Mesothelial cell of epicardium (in vitro differentiated cells): ENCODE data around the gene HSD17B12. TPM values are rescaled to one million over a fixed set of nuclear protein-coding genes. Genes with fewer than 3 reads are reported as not detected.
A peak's percentile ranks its signal among the peaks of the same experiment; 100 is the strongest.

Experiments used
- DNase-seq, 2 experiments: peaks; one replicate each; pipeline ENCODE4 v3.0.0; 2021; ENCODE audit warnings: low spot score in 2 of 2; ENCODE audit not compliant: unreplicated experiment in 2 of 2
- H3K27ac Mint-ChIP-seq: 2 replicates; pipeline ENCODE4 v1.8.0; 2021; ENCODE audit warnings: mixed read lengths
- H3K27me3 Mint-ChIP-seq: 2 replicates; pipeline ENCODE4 v1.8.0; 2021; ENCODE audit warnings: low read depth, mixed read lengths
- H3K36me3 Mint-ChIP-seq: 2 replicates; pipeline ENCODE4 v1.8.0; 2021; ENCODE audit warnings: mixed read lengths
- H3K4me1 Mint-ChIP-seq: 2 replicates; pipeline ENCODE4 v1.8.0; 2021; ENCODE audit warnings: mixed read lengths
- H3K4me3 Mint-ChIP-seq: 2 replicates; pipeline ENCODE4 v1.8.0; 2021; ENCODE audit warnings: mild to moderate bottlenecking, moderate library complexity, mixed read lengths
- H3K9me3 Mint-ChIP-seq: 2 replicates; pipeline ENCODE4 v1.8.0; 2021; ENCODE audit warnings: mixed read lengths
- CTCF ChIP-seq: fragments of 200-600 bp; sonication (generic); IDR thresholded peaks from one replicate; pipeline ENCODE4 v1.5.0; 2021; ENCODE audit warnings: antibody characterized with exemption; ENCODE audit not compliant: unreplicated experiment
- total RNA-seq: library from RNA; stranded (reverse); gene quantifications from 3 replicates; pipeline ENCODE4 v1.2.1, GENCODE V29; 2021

HSD17B12 gene
- total RNA-seq, 1 donor from 2014 or later: 99.9 TPM

- TF ChIP-seq CTCF: no peak
- Mint-ChIP-seq H3K4me3 (no peak overlapping the region), H3K27me3 (no peaks in the 10 kb centered on the region), H3K36me3 (peaks cover 10% of the 10 kb centered on the region), H3K4me1 (peaks cover 9% of the 10 kb centered on the region), H3K9me3 (no peaks in the 10 kb centered on the region), H3K27ac (no peak overlapping the region)
- no peak for DNase-seq
These were observed 152.0 kb downstream of the HSD17B12 start for GRCh38 chr11:43832536-43832935.

- DNase-seq: no peak
These were observed 153.1 kb downstream of the HSD17B12 start for GRCh38 chr11:43833657-43834073.

GRCh38 chr11:43834286-43834685 lies 153.7 kb downstream of the HSD17B12 start:
- no peak for DNase-seq
- peak overlapping the region; percentile 22 for H3K27ac Mint-ChIP-seq
- peaks cover 15% of the 10 kb centered on the region for H3K36me3 Mint-ChIP-seq
- no peaks in the 10 kb centered on the region for H3K9me3 Mint-ChIP-seq
- no peak for TF ChIP-seq CTCF
- peaks cover 9% of the 10 kb centered on the region for H3K4me1 Mint-ChIP-seq
- no peak overlapping the region for H3K4me3 Mint-ChIP-seq
- H3K27me3 Mint-ChIP-seq: no peaks in the 10 kb centered on the region

More at GRCh38 chr11:43833657-43834073, 153.1 kb downstream of the HSD17B12 start:
- TF ChIP-seq CTCF: no peak
- no peaks in the 10 kb centered on the region for H3K9me3 Mint-ChIP-seq
- H3K4me3 Mint-ChIP-seq: no peak overlapping the region
- H3K27ac Mint-ChIP-seq: peak overlapping the region; percentile 37
- H3K36me3 Mint-ChIP-seq: peaks cover 12% of the 10 kb centered on the region
- no peaks in the 10 kb centered on the region for H3K27me3 Mint-ChIP-seq
- H3K4me1 Mint-ChIP-seq: peaks cover 9% of the 10 kb centered on the region

- peaks cover 9% of the 10 kb centered on the region for H3K4me1 Mint-ChIP-seq
- no peak for DNase-seq
- no peaks in the 10 kb centered on the region for H3K9me3 Mint-ChIP-seq
- H3K27me3 Mint-ChIP-seq: no peaks in the 10 kb centered on the region
- peaks cover 20% of the 10 kb centered on the region for H3K36me3 Mint-ChIP-seq
- no peak overlapping the region for H3K4me3 Mint-ChIP-seq
- no peak for TF ChIP-seq CTCF
- peak overlapping the region; percentile 1 for H3K27ac Mint-ChIP-seq
These were observed 154.6 kb downstream of the HSD17B12 start for GRCh38 chr11:43835104-43835503.

GRCh38 chr11:43837879-43838278 lies 157.3 kb downstream of the HSD17B12 start:
- Mint-ChIP-seq H3K4me3 (no peak overlapping the region), H3K9me3 (peaks cover 4% of the 10 kb centered on the region), H3K4me1 (peaks cover 9% of the 10 kb centered on the region), H3K27me3 (no peaks in the 10 kb centered on the region), H3K27ac (no peak overlapping the region), H3K36me3 (peaks cover 22% of the 10 kb centered on the region)
- no peak for DNase-seq
- no peak for TF ChIP-seq CTCF

- Mint-ChIP-seq H3K27me3 (no peaks in the 10 kb centered on the region), H3K27ac (no peak overlapping the region), H3K36me3 (peaks cover 29% of the 10 kb centered on the region), H3K9me3 (peaks cover 4% of the 10 kb centered on the region), H3K4me1 (no peaks in the 10 kb centered on the region), H3K4me3 (no peak overlapping the region)
- no peak for DNase-seq
- TF ChIP-seq CTCF: no peak
These were observed 161.5 kb downstream of the HSD17B12 start for GRCh38 chr11:43842021-43842420.
